Activated CD4-positive, alpha-beta T cell treated with anti-CD3 and anti-CD28 coated beads for 48 hours (primary cell): ENCODE results near the gene KRT33B.
A peak's percentile ranks its signal among the peaks of the same experiment; 100 is the strongest.
"Not testable (repeated sequence)": the region's sequence is repeated elsewhere in the genome, so short reads cannot be mapped to it uniquely, and the experiment has no call there.

Source experiments
- DNase-seq: peaks from one replicate; pipeline ENCODE4 v3.0.0-alpha.2; 2020

Gene KRT33B

DNA sequence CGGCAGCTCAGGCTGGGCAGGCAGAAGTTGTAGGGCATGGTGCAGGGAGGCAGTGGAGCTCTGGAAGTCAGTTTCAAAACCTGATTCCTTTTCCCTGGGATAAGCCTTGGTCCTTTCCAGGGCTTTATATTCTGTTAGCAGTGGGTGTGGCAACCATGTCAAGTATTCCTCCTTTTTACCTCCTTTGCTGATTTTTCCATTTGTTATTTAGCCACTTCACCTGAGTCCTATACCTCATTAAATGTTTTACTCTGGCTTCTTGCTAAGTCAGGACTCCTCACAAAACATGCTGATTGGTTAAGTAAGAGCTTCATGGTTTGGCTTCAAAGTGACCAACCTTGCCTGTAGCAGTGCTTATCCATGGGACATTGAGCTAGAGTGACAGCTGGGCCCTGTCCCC, at the start of gene KRT33B:
TSS of gene KRT33B (minus strand) at position 101 of the 400 bp plus-strand sequence. CDS start at position 38, 63 bp downstream.
- DNase-seq = no peak

DNA sequence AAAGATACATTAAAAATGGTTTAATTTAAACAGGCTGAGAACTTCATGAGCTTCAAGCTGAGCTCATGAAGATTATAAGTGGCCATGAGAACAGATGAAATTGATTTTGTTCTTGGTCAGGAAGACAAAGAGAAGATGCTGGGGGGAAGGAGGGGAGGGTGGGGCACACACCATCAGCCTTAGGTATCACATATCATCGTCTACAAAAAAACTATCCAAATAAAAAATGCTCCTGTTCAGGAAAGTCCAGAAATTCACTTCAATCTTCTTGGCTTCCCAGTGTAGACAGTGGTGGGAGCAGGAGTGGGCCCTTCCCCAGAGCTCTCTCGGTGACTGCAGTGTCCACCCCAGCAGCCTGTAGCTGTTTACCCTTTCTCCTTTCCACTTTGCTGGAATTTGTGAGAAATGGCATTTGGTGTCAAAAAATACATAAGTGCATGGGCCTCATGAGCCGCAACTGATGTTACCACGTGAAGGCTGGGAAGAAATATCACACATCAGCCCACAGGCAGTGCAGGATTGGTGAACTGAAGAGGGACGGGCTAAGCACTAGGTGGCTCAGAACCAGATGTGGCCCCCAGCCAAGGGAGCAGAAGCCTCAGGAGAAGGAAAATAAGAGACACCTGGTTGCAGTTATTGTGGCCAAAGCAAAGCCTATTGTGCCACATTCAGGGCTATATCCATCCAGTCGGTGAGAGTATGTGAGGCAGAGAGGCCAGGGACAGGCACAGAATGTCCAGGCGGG, 48.7 kb upstream of the KRT33B start:
- no peak for DNase-seq

DNA sequence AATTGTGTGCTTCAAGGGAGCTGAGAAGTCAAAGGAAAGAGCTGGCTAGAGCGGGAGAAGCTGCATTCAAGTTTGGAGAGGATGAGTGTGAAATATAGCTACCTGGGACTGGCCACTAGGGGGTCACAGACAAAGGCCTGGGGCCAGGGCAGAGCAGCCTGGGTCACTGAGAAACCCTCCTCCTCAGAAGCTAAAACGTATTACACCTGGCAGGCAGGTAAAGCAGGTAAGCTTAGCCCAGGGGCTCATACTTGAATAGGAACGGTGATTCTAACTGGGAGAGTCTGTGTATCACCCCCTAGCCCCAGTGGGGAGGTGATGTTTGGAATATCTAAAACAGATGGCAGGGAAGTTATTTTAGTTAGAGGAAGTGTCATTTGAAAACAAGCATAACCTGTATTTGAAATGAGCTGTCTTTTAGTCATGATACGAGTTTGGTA, 48.0 kb upstream of the KRT33B start:
- DNase-seq = peak; percentile 9

- DNase-seq = no peak
Observed at GRCh38 chr17:41417127-41417526, 47.5 kb upstream of the KRT33B start.

DNA sequence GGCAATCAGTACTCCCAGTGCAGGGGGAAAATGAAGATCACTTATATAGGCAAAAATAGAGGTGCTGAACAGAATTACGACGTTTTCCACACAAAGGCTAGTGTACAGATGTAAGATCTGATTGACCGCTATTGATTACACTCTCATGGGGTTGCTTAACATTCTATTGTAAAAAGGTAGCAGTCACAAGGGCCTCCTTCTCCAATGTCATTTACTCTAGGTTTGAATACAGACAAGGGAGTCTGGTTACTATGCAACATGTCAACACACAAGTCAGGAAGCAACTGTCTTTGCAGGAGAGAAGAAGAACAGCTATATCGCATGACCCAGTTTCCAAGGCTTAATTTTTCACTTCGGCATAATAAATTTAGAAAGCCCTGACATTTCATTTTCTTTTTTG, 46.9 kb upstream of the KRT33B start:
- DNase-seq = no peak

DNA sequence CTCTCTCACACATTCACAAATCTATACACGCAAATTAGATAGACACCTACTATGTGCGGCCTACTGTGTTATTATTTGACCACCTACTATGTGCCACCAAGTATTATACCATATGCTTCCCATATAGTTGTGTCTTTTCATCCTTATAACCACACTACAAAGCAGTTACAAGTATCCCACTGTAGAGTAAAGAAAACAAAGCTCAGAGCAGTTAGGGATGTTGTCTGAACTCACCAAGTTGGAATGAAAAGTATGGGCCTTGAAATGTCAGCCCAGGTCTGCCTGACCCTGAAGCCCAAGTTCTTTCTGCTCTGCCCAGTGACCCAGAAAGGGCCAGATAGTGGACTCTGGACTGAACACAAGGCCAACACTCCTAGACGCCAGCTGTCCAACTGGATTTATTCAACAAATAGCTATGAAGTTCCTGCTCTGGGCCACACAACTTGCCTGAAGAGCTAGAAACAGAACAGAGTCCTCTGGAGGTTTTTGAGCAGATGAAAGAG, 46.3 kb upstream of the KRT33B start:
- DNase-seq = no peak

GRCh38 chr17:41415411-41415810, 45.8 kb upstream of the KRT33B start:
- no peak for DNase-seq

DNA sequence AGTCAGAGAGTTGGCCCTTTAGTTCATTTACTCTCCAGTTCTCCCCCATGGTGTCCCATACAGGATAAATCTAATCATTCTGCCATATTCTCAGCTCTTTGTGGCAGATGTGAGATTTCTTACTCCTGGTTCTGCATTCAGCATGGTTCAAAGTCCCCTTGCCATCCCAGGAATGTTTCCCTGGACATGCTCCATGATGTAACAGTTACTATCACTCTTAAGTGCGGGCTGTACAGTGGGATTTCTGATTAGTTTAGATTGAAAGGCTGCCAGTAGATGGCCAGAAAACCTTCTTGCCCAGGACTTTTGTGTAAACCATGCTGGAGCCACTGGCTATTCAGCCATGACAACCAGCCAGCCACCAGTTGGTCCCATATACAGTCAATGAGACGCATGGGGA, 44.4 kb upstream of the KRT33B start:
- DNase-seq = no peak

GRCh38 chr17:41413353-41413957, 43.8 kb upstream of the KRT33B start:
- no peak for DNase-seq

- no peak for DNase-seq
Observed at GRCh38 chr17:41411072-41411840, 41.6 kb upstream of the KRT33B start.

- no peak for DNase-seq
Observed at GRCh38 chr17:41407226-41407625, 37.6 kb upstream of the KRT33B start.

- no peak for DNase-seq
Observed at GRCh38 chr17:41406205-41406604, 36.6 kb upstream of the KRT33B start.

GRCh38 chr17:41404024-41404671, 34.5 kb upstream of the KRT33B start:
- peak; percentile 79 for DNase-seq

DNA sequence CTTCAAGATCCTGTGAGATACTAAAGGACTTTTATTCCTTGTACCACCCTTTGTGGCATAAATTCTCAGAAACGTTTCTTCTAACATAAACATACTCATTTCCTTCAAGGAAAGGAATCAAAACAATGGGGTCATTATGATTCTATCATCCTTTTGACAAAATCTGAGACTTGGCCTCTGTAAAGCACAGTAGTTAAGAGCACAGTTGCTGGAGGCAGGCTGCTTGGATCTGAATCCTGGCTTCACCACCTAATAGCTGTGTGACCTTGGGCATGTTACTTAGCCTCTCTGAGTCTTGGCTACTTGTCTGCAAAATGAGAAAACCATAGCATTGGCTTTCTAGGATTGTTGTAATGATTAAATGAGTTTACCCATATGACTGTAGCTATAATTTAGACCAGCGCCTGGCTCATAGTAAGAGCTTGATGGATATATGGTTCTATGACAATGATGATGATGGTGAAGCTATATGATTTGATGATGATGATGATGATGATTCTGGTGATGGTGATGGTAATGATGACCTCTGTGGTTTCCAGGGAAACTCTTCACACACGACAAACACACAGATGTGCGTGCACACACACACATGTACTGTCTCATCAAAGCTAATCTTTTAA, 33.9 kb upstream of the KRT33B start:
- DNase-seq = no peak

DNA sequence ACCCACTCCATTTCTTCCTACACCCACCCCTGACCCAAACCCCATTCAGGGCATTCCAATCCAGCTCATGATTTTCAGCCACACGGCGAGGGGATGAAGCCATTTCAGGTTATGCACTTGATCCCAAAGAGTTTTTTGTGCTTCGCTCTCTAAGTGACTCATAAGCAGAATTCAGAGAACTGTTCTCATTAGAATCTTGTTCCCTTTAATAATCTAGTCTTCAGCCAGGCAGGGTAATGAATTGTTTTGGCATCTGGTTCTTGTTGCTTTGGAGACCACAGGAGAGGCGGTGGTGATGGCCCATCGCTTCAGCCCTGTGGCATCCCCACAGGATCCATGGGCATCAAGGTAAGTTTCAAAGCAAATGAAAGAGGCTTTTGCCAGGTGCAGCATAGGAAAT, 32.5 kb upstream of the KRT33B start:
- no peak for DNase-seq

DNA sequence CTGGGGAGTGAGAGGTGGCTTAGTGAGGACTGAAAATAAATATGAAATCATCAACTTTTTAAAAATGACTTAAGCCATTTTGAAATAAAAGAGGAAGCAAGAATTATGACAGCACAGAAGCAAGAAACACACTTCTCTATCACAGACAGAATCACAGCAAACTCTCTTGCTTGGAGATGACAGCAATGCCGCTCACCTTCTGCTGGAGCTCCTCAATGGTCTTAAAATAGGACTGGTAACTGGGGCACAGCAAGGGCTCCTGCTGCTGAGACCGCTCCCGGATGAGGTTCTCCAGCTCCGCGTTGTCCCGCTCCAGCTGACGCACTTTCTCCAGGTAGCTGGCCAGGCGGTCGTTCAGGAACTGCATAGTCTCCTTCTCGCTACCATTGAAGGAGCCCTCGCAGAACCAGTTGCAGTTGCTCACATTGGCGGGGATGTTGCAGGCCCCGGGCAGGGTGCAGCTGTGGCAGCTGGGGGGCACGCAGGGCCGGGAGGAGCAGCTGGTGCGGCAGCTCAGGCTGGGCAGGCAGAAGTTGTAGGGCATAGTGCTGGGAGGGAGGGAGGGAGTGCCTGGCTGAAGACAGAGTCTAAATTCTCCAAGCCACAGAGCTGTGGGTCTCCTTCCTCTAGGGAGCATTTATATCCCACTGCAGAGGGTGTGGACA, 27.5 kb upstream of the KRT33B start, which contains the start of gene KRT31:
TSS of gene KRT31 (minus strand) at position 613 of the 665 bp plus-strand sequence. CDS start at position 544, 69 bp downstream.
- DNase-seq = no peak

DNA sequence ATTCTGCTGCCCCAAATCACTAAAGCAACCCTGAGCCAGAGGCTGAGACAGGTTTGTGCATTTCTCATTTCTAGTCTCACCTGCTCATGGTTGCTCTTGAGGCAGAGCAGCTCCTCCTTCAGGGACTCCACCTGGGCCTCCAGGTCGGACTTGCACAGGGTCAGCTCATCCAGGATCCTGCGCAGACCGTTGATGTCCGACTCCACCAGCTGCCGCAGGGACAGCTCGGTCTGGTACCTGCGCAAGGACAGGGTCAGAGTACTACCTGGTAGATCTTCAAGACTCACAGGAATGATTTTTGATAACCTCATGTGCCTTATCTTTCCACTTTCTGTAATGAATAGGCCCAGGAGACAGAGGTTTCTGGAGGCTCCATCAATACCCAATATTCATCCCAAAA, 26.7 kb upstream of the KRT33B start:
- DNase-seq = no peak

DNA sequence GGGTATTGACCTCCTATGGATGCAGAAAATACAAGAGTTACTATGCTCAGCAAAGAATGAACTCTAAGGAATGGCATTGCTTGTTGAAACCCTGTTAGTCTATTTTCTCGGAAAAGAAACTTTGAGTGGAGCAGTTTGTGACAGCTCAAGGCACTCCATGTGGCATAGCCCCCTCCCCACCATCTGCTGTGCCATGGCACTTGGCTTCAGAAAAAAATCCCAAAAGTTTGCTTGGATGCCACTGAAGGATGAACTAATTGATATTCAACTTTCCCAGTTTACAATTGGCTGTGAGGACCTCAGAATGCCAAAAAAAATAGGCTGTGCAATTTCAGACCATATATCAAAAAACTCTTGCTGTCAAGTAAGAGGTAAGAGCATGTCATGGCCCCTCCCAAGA, 26.0 kb upstream of the KRT33B start:
- DNase-seq = no peak

- not testable (repeated sequence) for DNase-seq
Observed at GRCh38 chr17:41395044-41395443, 25.4 kb upstream of the KRT33B start.

DNA sequence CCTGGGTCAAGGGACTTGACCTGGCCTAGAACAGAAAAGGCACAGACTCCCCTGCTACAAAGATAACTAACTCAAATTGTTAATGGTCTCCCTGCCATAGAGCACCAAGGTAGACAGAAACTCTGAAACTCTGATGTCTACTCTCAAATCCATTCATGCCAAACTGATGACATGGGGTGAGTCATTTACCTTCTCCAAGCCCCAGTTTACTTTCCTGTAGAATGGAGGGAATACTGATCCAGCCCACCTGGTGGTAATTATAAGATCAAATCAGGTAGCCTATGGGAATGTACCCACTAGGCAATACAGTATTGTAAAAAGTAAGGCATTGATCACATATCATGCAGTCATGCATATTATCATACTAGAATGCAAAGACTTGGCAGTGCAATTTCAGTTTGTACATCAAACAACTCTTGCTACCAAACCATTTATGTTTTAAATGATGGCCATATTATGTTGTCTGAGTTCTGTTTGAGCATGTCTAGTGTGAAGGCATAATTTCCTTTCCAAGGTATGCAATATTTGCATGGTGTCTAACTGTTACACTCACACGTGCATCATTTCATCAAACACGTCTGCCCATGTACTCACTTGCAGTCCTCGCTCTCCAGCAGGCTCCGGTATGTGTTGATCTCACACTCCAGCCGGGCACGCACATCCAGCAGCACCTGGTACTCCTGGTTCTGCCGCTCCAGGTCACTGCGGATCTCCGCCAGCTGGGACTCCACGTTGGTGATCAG, 24.8 kb upstream of the KRT33B start:
- no peak for DNase-seq

GRCh38 chr17:41393826-41394225, 24.2 kb upstream of the KRT33B start:
- no peak for DNase-seq
